Prostate gland (tissue), 2 donors: ENCODE results near the gene TTC22.

ENCODE experiments used
- POLR2AphosphoS5 ChIP-seq: sonication (generic); formaldehyde crosslinking; IDR thresholded peaks from one replicate; pipeline ENCODE4 v1.6.1; 2017; ENCODE audit warnings: antibody characterized with exemption
- TF ChIP-seq, protein P1 (sequence below), 4 experiments: fragments of 200-600 bp in 2 of 4; fragments of 450-650 bp in 2 of 4; sonication (generic) in 2 of 4; IDR thresholded peaks; 1 replicate in 3 of 4; 2 replicates in 1 of 4; pipeline ENCODE4 v1.5.1; 2016 to 2019; ENCODE audit warnings: antibody characterized with exemption in 4 of 4, mild to moderate bottlenecking in 2 of 4, moderate library complexity in 2 of 4

DNA sequence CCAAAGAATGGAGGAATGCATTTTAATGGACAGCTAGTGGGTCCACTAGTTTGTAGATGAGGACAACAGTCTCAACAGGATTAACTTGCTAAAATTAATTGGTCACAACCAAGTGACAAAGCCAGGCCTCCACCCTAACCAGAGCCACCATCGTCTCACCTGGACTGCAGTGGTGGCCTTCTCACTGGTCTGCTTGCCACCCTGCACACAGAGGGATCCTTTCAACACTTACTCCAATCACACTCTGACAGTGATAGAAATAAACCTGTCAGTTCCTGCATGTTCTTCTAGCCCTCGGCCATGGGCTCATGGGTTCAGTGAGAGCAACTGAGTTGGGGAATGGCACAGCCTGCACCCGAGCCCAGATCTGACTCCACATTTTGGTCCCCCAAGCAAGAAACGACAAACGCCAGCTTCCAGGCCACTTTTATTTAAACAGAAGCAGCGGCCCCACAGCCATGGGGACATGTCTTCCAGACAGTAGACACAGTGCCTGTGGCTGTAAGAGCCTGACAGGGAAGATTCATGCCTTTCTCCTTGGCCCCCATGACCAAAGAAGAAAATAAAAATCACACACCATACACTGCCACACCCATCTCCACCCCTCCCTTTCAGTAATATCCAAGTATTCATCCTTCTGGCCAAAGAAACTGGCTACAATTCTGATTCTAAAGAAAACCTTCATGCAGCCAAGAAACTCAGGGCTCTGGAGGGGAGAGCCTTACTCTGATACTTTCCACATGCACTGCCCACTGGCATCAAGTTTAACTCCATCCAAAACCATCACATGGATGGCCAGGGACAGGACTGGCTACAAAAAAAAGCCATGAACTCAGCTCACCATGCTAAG lies 48.3 kb upstream of the TTC22 start:
- TF ChIP-seq, protein P1, sequence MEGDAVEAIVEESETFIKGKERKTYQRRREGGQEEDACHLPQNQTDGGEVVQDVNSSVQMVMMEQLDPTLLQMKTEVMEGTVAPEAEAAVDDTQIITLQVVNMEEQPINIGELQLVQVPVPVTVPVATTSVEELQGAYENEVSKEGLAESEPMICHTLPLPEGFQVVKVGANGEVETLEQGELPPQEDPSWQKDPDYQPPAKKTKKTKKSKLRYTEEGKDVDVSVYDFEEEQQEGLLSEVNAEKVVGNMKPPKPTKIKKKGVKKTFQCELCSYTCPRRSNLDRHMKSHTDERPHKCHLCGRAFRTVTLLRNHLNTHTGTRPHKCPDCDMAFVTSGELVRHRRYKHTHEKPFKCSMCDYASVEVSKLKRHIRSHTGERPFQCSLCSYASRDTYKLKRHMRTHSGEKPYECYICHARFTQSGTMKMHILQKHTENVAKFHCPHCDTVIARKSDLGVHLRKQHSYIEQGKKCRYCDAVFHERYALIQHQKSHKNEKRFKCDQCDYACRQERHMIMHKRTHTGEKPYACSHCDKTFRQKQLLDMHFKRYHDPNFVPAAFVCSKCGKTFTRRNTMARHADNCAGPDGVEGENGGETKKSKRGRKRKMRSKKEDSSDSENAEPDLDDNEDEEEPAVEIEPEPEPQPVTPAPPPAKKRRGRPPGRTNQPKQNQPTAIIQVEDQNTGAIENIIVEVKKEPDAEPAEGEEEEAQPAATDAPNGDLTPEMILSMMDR (IDR thresholded peaks at IDR 0.05) = no peak
- no peak for TF ChIP-seq POLR2AphosphoS5
